ENCODE measurements around the gene REXO4. TPM values are rescaled to one million over a fixed set of nuclear protein-coding genes. Genes with fewer than 3 reads are reported as not detected.
A peak's percentile ranks its signal among the peaks of the same experiment; 100 is the strongest.

The REXO4 gene
- total RNA-seq, 1 experiment from 2014 or later = 38.6 TPM

DNA sequence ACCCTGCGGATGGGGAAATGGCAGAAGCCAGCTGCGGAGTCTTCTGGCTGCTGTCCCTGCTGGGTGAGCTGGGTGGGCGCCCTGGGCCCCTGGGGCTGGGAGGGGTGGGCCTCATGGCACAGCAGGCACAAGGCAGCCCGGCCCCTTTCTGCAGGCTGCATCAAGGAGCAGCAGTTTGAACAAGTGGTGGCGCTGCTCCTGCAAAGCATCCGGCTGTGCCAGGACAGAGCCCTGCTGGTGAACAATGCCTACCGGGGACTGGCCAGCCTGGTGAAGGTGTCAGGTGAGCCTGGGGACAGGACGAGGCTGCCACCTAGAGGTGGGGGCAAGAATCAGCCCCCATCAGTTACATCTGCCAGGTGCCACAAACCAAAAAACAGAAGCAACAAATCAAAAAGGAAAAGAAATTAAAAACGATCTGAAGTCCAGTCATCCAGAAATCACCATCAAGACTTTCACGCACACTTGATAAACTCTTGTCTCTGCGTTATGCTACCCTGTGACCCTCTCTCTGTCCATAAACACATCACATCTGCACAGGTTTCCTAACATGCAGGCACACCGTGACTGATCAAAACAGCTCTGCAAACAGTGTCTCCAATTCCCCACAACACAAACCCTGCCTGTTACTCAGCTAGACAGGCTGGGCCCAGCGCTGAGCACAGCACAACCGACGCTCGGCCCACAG, 13.9 kb downstream of the REXO4 start:
- no peaks in the 10 kb centered on the region for H3K27me3 Mint-ChIP-seq (ENCODE audit: low read depth)
- ATAC-seq = peak; percentile 80
- CTCF ChIA-PET = interaction anchor here (1.0 to 1.7 kb wide), 2 partner anchors 8 to 27 kb away, joined by 5 to 9 read pairs; no protein-coding TSS in a partner anchor
- H3K36me3 Mint-ChIP-seq = peaks cover 33% of the 10 kb centered on the region
- POLR2A ChIA-PET = no interaction called here
- DNase-seq (ENCODE audit: low spot score) = peak; percentile 72
- H3K4me3 Mint-ChIP-seq = no peak overlapping the region
- H3K9me3 Mint-ChIP-seq = no peaks in the 10 kb centered on the region
- no peaks in the 10 kb centered on the region for H3K4me1 Mint-ChIP-seq
- H3K27ac Mint-ChIP-seq = 0 out of 2 replicates have a peak overlapping the region, but pooled peaks have one; percentile 60
- TF ChIP-seq, protein P1, sequence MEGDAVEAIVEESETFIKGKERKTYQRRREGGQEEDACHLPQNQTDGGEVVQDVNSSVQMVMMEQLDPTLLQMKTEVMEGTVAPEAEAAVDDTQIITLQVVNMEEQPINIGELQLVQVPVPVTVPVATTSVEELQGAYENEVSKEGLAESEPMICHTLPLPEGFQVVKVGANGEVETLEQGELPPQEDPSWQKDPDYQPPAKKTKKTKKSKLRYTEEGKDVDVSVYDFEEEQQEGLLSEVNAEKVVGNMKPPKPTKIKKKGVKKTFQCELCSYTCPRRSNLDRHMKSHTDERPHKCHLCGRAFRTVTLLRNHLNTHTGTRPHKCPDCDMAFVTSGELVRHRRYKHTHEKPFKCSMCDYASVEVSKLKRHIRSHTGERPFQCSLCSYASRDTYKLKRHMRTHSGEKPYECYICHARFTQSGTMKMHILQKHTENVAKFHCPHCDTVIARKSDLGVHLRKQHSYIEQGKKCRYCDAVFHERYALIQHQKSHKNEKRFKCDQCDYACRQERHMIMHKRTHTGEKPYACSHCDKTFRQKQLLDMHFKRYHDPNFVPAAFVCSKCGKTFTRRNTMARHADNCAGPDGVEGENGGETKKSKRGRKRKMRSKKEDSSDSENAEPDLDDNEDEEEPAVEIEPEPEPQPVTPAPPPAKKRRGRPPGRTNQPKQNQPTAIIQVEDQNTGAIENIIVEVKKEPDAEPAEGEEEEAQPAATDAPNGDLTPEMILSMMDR (IDR thresholded peaks at IDR 0.05) = peak; percentile 64
- TF ChIP-seq PRRX2 (CRISPR knock-in tag; IDR thresholded peaks at IDR 0.05) (peak; percentile 63), ZNF423 (CRISPR knock-in tag; IDR thresholded peaks at IDR 0.05) (peak; percentile 10; the same call in 1 of the 2 replicates), OVOL2 (CRISPR knock-in tag; IDR thresholded peaks at IDR 0.05; ENCODE audit: borderline replicate concordance) (no peak), ATF1 (CRISPR knock-in tag; IDR thresholded peaks at IDR 0.05) (no peak), SP1 (CRISPR knock-in tag; conservative IDR thresholded peaks at IDR 0.05) (no peak)
- TF ChIP-seq, protein P2, sequence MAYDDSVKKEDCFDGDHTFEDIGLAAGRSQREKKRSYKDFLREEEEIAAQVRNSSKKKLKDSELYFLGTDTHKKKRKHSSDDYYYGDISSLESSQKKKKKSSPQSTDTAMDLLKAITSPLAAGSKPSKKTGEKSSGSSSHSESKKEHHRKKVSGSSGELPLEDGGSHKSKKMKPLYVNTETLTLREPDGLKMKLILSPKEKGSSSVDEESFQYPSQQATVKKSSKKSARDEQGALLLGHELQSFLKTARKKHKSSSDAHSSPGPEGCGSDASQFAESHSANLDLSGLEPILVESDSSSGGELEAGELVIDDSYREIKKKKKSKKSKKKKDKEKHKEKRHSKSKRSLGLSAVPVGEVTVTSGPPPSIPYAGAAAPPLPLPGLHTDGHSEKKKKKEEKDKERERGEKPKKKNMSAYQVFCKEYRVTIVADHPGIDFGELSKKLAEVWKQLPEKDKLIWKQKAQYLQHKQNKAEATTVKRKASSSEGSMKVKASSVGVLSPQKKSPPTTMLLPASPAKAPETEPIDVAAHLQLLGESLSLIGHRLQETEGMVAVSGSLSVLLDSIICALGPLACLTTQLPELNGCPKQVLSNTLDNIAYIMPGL (CRISPR knock-in tag; IDR thresholded peaks at IDR 0.05) = 0 out of 2 replicates have a peak, but pooled peaks have one; percentile 53
- TF ChIP-seq, protein P3, sequence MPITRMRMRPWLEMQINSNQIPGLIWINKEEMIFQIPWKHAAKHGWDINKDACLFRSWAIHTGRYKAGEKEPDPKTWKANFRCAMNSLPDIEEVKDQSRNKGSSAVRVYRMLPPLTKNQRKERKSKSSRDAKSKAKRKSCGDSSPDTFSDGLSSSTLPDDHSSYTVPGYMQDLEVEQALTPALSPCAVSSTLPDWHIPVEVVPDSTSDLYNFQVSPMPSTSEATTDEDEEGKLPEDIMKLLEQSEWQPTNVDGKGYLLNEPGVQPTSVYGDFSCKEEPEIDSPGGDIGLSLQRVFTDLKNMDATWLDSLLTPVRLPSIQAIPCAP (CRISPR knock-in tag; IDR thresholded peaks at IDR 0.05) = no peak

DNA sequence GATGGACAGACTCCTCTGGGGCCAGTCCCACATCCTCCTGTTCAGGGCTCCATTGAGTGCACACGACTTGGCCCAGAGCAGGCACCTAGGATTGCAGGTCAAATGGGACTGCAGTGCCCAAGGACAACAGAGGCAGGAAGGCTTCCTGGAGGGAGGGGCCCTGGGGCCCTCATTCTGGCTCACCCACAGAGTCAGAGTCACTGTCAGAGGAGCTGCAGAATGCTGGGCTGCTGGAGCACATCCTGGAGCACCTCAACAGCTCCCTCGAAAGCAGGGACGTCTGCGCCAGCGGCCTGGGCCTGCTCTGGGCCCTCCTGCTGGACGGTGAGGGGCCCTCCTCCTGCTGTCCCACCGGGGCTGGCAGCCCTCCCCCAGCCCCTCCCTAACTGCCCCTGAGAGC, 15.1 kb downstream of the REXO4 start:
- DNase-seq (ENCODE audit: low spot score) (no peak), ATAC-seq (no peak)
- CTCF ChIA-PET = interaction anchor here (1.0 kb wide), 2 partner anchors 16 to 82 kb away, joined by 3 read pairs; no protein-coding TSS in a partner anchor
- Mint-ChIP-seq H3K4me1 (no peaks in the 10 kb centered on the region), H3K27me3 (ENCODE audit: low read depth) (no peaks in the 10 kb centered on the region), H3K27ac (no peak overlapping the region), H3K36me3 (peaks cover 28% of the 10 kb centered on the region), H3K9me3 (no peaks in the 10 kb centered on the region), H3K4me3 (no peak overlapping the region)
- POLR2A ChIA-PET = interaction anchor here (1.2 kb wide), 1 partner anchor 16 kb away, joined by 3 read pairs; the partner anchor contains the start of gene REXO4
- no peak for TF ChIP-seq NFATC4 (CRISPR knock-in tag; IDR thresholded peaks at IDR 0.05)
- TF ChIP-seq NFE2L1 (CRISPR knock-in tag; IDR thresholded peaks at IDR 0.05) = no peak
- TF ChIP-seq, protein P4, sequence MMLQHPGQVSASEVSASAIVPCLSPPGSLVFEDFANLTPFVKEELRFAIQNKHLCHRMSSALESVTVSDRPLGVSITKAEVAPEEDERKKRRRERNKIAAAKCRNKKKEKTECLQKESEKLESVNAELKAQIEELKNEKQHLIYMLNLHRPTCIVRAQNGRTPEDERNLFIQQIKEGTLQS (CRISPR knock-in tag; conservative IDR thresholded peaks at IDR 0.05) = no peak
- TF ChIP-seq, protein P5, sequence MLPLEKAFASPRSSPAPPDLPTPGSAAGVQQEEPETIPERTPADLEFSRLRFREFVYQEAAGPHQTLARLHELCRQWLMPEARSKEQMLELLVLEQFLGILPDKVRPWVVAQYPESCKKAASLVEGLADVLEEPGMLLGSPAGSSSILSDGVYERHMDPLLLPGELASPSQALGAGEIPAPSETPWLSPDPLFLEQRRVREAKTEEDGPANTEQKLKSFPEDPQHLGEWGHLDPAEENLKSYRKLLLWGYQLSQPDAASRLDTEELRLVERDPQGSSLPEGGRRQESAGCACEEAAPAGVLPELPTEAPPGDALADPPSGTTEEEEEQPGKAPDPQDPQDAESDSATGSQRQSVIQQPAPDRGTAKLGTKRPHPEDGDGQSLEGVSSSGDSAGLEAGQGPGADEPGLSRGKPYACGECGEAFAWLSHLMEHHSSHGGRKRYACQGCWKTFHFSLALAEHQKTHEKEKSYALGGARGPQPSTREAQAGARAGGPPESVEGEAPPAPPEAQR (CRISPR knock-in tag; IDR thresholded peaks at IDR 0.05) = no peak
- TF ChIP-seq ZNF423 (CRISPR knock-in tag; IDR thresholded peaks at IDR 0.05) = no peak
- TF ChIP-seq ZNF317 (CRISPR knock-in tag; IDR thresholded peaks at IDR 0.05; ENCODE audit: borderline replicate concordance, low read depth) = no peak
- TF ChIP-seq, protein P6, sequence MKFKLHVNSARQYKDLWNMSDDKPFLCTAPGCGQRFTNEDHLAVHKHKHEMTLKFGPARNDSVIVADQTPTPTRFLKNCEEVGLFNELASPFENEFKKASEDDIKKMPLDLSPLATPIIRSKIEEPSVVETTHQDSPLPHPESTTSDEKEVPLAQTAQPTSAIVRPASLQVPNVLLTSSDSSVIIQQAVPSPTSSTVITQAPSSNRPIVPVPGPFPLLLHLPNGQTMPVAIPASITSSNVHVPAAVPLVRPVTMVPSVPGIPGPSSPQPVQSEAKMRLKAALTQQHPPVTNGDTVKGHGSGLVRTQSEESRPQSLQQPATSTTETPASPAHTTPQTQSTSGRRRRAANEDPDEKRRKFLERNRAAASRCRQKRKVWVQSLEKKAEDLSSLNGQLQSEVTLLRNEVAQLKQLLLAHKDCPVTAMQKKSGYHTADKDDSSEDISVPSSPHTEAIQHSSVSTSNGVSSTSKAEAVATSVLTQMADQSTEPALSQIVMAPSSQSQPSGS (CRISPR knock-in tag; IDR thresholded peaks at IDR 0.05; ENCODE audit: borderline replicate concordance, low read depth) = no peak
- TF ChIP-seq, protein P7, sequence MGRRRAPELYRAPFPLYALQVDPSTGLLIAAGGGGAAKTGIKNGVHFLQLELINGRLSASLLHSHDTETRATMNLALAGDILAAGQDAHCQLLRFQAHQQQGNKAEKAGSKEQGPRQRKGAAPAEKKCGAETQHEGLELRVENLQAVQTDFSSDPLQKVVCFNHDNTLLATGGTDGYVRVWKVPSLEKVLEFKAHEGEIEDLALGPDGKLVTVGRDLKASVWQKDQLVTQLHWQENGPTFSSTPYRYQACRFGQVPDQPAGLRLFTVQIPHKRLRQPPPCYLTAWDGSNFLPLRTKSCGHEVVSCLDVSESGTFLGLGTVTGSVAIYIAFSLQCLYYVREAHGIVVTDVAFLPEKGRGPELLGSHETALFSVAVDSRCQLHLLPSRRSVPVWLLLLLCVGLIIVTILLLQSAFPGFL (CRISPR knock-in tag; IDR thresholded peaks at IDR 0.05; ENCODE audit: borderline replicate concordance) = no peak
- no peak for TF ChIP-seq SP1 (CRISPR knock-in tag; conservative IDR thresholded peaks at IDR 0.05)
- TF ChIP-seq NR2C2 (CRISPR knock-in tag; IDR thresholded peaks at IDR 0.05) = no peak
- no peak for TF ChIP-seq FOXK1 (CRISPR knock-in tag; IDR thresholded peaks at IDR 0.05)
- no peak for TF ChIP-seq RELA (CRISPR knock-in tag; IDR thresholded peaks at IDR 0.05; ENCODE audit: borderline replicate concordance)
- no peak for TF ChIP-seq ZNF416 (CRISPR knock-in tag; IDR thresholded peaks at IDR 0.05)
- TF ChIP-seq CBFB (CRISPR knock-in tag; IDR thresholded peaks at IDR 0.05; ENCODE audit: low read depth) = no peak
- no peak for TF ChIP-seq ESRRA (CRISPR knock-in tag; IDR thresholded peaks at IDR 0.05; ENCODE audit: borderline replicate concordance)
